ENCODE results near the gene MAP3K20. TPM values are rescaled to one million over a fixed set of nuclear protein-coding genes. Genes with fewer than 3 reads are reported as not detected.

Gene MAP3K20
- total RNA-seq, 1 donor, result 68.2 TPM

DNA sequence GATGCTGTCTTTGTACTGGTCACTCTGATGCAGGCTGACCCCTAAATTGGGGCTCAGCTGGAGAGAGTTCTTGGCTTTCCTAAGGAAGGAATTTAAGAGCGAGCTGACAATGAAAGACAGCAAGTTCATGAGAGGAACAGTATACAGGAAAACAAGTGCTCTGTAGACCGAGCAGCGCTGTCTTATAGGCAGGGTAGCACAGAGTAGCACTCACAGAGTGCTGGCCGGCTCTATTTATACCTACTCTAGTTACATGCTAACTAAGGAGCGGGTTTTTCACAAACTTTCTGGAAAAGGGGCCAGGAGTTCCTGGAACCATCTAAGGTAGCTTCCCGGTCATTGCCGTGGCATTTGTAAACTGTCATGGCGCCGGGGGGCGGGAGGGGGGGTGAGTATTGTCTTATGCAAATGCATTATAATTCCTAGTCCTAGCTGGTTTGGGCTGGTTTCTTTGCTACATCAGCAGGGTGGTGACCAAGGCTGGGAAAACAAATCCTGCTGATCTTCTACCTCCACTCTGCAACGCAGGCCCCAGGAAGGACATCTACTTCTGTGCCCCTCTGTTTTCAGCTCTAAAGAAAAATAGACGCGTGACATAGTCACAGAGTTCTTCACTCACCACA lies 31.6 kb upstream of the MAP3K20 start:
- TF ChIP-seq, protein P1, sequence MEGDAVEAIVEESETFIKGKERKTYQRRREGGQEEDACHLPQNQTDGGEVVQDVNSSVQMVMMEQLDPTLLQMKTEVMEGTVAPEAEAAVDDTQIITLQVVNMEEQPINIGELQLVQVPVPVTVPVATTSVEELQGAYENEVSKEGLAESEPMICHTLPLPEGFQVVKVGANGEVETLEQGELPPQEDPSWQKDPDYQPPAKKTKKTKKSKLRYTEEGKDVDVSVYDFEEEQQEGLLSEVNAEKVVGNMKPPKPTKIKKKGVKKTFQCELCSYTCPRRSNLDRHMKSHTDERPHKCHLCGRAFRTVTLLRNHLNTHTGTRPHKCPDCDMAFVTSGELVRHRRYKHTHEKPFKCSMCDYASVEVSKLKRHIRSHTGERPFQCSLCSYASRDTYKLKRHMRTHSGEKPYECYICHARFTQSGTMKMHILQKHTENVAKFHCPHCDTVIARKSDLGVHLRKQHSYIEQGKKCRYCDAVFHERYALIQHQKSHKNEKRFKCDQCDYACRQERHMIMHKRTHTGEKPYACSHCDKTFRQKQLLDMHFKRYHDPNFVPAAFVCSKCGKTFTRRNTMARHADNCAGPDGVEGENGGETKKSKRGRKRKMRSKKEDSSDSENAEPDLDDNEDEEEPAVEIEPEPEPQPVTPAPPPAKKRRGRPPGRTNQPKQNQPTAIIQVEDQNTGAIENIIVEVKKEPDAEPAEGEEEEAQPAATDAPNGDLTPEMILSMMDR (IDR thresholded peaks at IDR 0.05; ENCODE audit: insufficient read depth, low read length), result no peak
- no peak for DNase-seq (ENCODE audit: low read depth)
- no peak overlapping the region for H3K4me3 ChIP-seq (ENCODE audit: low read depth, low read length)

- no peak for DNase-seq (ENCODE audit: low read depth)
- TF ChIP-seq, protein P1 (IDR thresholded peaks at IDR 0.05; ENCODE audit: insufficient read depth, low read length), result no peak
- H3K4me3 ChIP-seq (ENCODE audit: low read depth, low read length), result no peak overlapping the region
These were observed 31.0 kb upstream of the MAP3K20 start for GRCh38 chr2:173044686-173045085.

DNA sequence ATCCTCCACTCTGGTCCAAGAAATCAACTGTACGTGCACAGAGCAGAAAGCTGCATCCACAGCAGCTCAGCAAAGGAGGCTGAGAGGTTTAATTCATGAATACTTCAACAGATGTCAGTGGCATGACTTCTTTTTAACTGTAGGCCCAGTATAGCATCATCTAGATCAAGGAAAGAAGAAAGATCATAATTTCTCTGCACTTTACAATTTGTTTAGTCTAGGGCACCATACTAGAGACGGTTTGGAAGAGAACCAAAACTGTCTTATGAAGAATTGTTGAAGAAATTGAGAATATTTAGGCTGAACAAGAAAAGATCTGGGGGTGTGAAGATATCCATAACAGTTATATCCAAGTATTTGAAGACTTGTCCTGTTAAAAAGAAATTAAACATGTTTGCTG lies 30.5 kb upstream of the MAP3K20 start:
- TF ChIP-seq, protein P1 (IDR thresholded peaks at IDR 0.05; ENCODE audit: insufficient read depth, low read length), result no peak
- no peak for DNase-seq (ENCODE audit: low read depth)
- H3K4me3 ChIP-seq (ENCODE audit: low read depth, low read length), result no peak overlapping the region

GRCh38 chr2:173048522-173048896 lies 27.1 kb upstream of the MAP3K20 start:
- DNase-seq (ENCODE audit: low read depth), result no peak
- TF ChIP-seq, protein P1 (IDR thresholded peaks at IDR 0.05; ENCODE audit: insufficient read depth, low read length), result no peak
- H3K4me3 ChIP-seq (ENCODE audit: low read depth, low read length), result no peak overlapping the region

DNA sequence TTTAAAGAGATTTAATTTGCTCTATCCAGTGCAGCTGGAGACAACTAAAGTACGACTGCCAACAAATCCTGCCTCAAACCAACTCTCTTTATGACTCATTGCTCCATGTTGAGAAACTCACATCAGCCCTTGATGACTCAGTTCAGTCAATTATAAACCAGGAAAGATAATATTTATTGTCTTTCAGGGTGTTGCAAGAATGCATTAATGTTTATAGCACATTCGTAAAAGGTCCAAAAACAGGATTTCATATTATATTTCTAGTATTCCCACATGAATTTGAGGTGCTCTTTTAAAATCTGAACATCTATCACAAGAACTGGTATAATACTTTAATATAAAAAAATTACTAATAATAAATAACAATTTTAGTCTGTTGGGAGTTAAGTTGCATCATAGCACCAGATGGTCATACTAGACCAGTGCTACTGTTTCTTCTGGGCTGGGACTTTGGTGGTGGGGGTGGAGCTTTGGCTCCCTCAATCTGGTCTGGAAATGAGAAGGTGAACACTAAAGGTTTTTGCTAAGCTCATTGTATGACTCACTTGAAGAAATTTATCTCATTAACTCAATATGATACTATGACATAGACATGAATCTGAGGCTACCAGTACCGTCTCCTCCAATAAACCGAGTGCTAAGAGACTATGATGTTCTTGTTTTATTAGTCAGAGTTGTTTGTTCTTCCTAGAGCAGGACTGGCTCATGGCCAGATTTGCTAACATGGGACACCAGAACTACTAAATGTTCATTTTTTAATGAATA lies 26.6 kb upstream of the MAP3K20 start:
- peak; percentile 98 for DNase-seq (ENCODE audit: low read depth)
- TF ChIP-seq, protein P1 (IDR thresholded peaks at IDR 0.05; ENCODE audit: insufficient read depth, low read length), result no peak
- H3K4me3 ChIP-seq (ENCODE audit: low read depth, low read length), result no peak overlapping the region

GRCh38 chr2:173049831-173050230 lies 25.8 kb upstream of the MAP3K20 start:
- no peak for DNase-seq (ENCODE audit: low read depth)
- no peak overlapping the region for H3K4me3 ChIP-seq (ENCODE audit: low read depth, low read length)
- TF ChIP-seq, protein P1 (IDR thresholded peaks at IDR 0.05; ENCODE audit: insufficient read depth, low read length), result no peak

Data from fibroblast of the aortic adventitia (primary cell).